T-helper 2 cell treated with Interferon-gamma antibody and Interleukin-4, amounts not matched to agents 100 ng/mL and 5 ng/mL, for 36 hours (primary cell): ENCODE results near the gene SPTLC1. TPM values are rescaled to one million over a fixed set of nuclear protein-coding genes. Genes with fewer than 3 reads are reported as not detected.
"Not testable (repeated sequence)": the region's sequence is repeated elsewhere in the genome, so short reads cannot be mapped to it uniquely, and the experiment has no call there.

Experiments used
- intact Hi-C: fragments of 100-400 bp; cut with micrococcal nuclease; formaldehyde crosslinking; loops from one replicate; pipeline ENCODE4 v1.15.1; 2023
- total RNA-seq: library from RNA; stranded (reverse); gene quantifications from 2 replicates; pipeline ENCODE4 v1.2.3, GENCODE V29; 2022

SPTLC1 gene
- total RNA-seq, 1 donor from 2014 or later = 64.6 TPM

DNA sequence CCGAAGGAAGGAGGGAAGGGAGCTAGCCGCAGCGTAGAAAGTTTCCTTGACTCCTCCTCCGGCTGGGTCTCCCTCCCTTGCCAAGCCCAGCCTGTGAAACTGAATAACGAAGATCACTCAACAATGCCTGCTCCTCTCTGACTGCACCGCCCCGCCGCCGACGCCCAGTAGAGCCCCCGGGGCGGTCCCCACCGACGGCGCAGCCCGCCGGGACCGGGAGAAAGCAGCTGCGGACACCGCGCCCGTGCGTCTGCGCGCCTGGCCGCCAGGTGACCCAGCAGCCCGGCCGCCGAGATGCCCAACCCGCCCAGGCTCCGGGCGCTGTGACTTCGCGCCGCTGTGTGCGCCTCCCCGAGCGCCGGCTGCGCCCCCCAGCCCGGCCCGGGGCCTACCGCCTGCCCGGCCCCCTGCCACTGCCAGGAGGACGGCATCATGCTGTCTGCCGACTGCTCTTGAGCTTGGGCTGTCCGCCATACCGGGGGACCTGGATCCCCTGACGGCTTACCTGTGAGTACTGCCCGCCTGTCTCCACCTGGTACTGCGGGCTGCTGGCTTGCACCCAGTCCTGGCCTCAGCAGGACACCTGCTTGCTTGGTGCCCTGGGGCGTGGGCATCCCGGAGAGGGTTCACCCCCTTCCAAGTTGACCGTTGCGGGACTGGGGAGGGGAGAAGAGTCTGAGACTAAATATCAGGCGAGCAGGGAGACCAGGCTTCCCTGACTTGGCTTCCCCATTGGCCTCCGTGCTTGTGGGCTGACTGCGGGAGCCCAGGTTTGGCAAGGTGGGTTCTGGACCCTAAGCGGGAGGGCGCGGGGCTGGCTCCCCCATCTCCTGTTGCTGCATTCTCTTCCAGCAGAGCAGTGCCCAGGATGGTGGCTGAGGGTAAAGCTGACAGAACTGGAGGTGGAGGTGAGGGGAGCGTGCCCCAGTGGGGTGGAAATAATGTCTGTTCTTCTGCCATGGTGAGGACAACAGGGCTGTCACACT, 26.2 kb upstream of the SPTLC1 start:
- intact Hi-C loops = loop anchor here (2.0 kb wide), 1 partner anchor 493 kb away; no protein-coding TSS in a partner anchor

DNA sequence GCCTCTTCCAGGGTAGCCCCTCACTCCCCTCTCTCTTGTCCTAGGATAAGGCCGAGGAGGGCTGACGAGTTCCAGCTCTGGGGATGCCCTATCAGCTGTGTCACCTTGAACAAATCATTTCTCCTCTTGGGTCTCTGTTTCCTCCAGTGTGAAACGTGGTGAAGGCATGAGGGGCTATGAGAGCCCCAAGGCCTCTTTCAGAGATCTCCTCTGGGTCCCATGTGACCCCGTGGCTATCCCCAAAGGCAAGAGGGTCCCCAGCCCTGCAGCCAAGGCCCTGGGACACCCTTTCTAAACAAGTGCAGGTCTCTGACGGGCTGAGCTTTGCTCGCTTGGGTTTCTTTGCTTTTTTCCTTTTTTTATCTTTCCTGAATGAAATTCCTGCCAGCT, 25.5 kb upstream of the SPTLC1 start:
- intact Hi-C loops = loop anchor here (2.0 kb wide), 1 partner anchor 494 kb away; no protein-coding TSS in a partner anchor

DNA sequence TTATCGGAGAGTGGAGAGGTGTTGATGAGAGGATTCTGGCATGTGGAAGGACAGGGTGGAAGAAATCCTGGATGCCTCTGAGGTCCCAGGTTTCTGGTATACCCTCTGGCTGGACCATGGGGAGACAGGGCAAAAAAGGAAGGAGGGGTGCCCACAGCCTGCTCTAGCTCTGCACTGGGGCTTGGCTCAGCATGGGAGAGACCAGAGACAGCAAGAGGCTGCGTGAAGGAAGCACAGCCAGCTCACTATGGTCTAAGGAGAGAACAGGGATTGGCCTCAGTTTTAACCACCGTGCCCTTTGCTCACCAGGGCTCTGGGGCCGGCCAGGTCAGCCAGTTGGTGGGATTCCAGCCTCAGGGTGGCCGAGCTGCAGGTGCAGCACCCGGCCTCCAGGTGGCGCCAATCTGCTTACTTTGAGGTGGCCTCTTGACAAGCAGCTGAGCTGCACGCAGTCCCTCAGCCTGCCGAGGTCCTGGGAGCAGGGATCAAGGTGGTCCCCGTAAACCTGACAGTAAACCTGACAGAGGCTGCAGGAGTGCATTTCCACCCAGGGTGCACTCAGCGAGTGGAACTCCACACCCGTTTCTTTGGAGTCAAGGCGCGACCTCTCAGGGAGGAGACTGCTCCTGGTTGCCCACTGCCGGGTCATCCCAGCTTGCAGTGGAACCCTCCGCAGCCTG, 25.0 kb upstream of the SPTLC1 start:
- intact Hi-C loops = loop anchor here (2.0 kb wide), 1 partner anchor 495 kb away; no protein-coding TSS in a partner anchor

DNA sequence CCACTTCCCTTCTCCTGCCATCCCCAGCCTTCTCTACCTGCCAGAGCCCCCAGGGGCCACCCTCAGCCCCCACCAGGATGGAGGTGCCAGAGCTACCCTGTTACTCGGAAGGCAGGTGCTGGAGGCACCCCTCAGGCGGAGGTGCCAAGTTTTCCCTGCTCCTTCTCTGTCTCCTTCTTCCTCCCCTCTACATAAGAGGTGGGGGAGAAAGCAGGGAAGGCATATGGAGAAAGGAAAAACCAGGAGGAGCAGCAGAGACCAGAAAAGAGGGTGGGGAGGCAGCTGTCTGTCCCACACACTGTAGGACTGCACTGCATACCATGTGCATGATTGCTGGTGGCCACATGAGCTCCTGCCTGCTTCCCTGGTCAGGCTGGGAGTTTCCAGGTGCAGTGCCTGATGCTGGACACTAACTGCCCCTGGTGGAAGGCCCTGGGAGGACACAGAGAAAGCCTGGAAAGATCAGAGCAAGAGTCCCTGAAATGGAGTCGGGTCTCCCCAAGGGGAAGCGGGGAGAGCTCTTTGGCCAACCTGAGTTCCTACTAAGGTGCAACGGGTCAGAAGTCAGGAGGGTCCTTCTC, 23.8 kb upstream of the SPTLC1 start:
- intact Hi-C loops = loop anchor here (2.0 to 10.0 kb wide), 2 partner anchors 296 to 652 kb away; no protein-coding TSS in a partner anchor

DNA sequence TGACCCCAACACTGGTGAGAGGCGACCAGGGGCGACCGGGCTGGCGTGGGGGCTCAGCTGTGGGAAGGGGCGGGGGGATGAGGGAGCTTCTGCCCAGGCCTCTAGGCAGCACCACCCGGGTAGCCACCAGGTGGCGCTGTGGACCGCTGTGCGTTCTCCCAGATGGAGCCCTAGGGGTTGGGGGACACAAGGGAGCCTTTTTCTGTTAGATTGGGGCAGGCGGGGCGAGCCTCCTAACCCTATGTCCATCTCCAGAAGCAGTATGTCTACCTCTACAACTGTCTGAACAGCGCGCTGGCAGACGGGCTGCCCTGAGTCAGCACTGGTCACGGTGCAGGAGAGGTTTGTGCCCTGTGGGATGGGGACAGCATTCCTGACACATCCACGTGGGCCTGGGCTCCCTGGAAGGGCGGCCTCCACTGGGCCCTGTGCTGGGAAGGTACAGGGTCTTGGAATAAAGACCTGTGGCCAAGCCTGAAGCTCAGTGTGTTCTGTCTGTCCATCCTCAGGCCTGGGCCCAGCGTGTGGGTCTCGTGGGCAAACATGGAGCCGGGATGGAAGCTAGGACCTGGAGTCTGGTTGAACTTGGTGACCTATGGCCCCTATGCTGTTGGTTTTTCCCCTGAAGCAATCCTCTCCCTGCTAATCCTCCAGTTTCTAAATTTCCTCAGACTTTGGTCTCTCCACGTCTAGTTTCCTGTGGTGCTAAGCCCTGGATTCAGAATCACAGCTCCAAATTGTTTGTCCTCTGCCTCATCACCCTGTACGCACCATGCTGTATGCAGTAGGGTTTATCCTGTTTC, 23.1 kb upstream of the SPTLC1 start:
- intact Hi-C loops = loop anchor here (2.0 to 10.0 kb wide), 2 partner anchors 296 to 652 kb away; no protein-coding TSS in a partner anchor

DNA sequence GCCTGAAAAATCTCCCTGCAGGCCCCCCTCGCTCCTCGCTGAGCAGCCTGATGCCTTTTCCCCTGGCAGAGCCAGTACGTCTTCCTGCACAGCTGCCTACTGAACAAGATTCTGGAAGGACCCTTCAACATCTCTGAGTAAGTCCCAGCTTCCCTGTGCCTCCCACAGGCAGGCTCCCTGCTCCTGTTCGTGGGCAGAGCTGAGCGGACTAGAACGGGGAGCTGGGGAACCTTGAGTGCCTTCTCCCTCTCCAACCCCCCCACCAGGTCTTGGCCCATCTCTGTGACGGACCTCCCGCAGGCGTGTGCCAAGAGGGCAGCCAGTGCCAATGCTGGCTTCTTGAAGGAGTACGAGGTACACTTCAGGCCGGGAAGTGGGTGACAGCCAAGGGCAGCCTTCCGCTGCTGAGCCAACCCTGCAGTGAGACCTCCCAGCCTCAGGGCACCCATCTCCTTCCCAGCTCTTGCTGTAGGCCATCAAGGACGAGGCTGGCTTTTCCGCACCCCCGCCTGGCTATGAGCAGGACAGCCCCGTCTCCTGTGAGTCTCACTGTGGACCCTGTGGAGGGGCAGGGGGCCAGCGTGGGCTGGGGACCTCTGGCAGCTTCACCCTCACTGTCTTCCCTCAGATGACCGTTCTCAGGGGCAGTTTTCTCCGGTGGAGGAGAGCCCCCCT, 21.1 kb upstream of the SPTLC1 start:
- intact Hi-C loops = loop anchor here (10.0 kb wide), 1 partner anchor 298 kb away; no protein-coding TSS in a partner anchor

DNA sequence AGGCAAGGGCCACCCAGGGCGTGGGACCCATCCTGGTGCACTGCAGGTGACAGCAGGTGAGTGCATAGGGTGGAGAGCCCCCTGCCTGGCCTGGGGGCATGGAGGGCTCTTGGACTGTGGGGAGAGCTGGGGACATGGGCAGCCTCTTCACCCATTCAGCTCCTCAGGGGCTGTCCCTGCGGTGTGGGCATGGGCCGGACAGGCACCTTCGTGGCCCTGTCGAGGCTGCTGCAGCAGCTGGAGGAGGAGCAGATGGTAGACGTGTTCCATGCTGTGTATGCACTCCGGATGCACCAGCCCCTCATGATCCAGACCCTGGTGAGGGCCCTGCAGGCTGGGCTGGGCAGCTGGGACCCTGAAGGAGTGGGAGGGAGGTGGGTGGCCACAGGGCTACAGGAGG, 20.4 kb upstream of the SPTLC1 start:
- intact Hi-C loops = loop anchor here (10.0 kb wide), 1 partner anchor 299 kb away; no protein-coding TSS in a partner anchor

DNA sequence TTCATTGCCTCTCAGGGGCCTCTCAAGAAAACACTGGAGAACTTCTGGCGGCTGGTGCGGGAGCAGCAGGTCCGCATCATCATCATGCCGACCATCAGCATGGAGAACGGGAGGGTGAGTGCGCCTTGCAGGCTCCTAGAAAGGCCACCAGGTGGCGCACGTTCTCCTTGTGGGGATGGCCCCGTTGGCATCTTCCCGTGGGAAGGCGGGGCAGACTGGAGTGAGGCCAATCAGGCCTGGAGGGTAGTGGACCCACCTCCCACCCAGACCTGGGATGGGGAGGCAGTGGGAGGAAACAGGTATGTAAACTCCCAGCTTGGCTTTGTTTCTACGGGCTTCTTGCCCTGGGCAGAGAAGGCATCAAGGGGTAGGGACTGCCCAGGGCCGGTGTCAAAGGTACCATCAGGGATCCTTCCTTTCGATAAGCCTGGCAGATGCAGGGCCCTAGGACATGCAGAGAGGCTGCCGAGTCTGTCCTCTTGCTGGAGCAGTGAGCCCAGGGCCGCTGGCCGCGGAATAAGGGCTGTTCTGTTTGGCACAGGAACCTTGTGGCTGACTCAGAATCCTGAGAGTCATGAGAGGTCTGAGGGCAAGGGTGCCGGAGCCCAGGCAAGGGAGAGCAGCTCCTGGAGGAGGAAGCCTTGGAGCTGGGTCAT, 18.9 kb upstream of the SPTLC1 start:
- intact Hi-C loops = loop anchor here (10.0 kb wide), 1 partner anchor 301 kb away; no protein-coding TSS in a partner anchor

DNA sequence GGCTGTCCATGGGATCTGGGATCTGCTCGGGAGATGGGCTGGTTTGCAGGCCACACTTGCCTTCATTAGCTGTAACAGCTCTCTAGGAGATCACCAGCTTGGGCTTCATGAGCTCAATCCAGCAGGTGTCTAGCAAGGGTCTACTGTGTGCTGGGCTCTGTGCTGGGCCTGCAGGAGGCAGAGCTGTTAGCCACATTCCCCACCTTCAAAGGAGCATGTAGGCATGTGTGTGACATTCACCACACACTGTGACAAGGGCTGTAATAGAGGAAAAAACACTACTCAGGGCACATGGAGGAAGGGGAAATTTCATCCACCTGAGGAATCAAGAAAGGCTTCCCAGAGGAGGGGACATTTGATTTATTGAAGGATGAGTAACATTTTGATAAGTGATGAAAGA, 17.7 kb upstream of the SPTLC1 start:
- intact Hi-C loops = loop anchor here (10.0 kb wide), 1 partner anchor 302 kb away; no protein-coding TSS in a partner anchor

DNA sequence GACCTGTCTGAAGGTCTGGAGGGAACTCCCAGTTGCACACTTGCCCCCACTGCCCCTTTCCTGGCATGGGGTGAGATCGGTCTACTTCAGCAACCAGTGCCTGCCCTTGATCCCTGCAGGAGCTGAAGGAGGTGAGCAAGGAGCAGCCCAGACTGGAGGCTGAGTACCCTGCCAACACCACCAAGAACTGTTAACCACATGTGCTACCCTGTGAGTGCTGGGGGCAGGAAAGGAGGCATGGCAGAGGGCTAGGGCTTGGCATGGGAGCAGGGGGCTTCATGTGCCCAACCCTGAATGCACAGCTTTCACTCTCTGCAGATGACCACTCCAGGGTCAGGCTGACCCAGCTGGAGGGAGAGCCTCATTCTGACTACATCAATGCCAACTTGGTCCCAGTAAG, 17.3 kb upstream of the SPTLC1 start:
- intact Hi-C loops = loop anchor here (10.0 kb wide), 1 partner anchor 302 kb away; no protein-coding TSS in a partner anchor

DNA sequence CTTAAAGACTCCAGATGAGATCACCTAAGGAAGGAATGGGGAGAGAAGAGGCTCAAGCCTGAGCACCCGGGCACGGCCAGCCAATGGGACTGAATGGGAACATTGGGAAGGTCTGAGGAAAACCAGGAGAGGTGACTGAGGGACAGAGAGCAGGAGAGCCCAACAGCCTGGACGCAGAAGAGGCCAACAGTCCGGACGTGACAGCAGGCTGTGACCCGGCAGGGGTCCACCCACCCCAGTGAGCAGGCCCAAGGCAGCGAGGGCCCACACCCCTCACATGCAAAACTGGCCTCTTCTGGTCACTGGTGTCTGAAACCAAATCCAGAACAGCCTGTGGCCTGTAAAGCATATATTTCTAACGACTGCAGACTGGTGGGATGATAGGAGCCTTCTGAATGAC, 7.6 kb upstream of the SPTLC1 start:
- intact Hi-C loops = no loop called here

DNA sequence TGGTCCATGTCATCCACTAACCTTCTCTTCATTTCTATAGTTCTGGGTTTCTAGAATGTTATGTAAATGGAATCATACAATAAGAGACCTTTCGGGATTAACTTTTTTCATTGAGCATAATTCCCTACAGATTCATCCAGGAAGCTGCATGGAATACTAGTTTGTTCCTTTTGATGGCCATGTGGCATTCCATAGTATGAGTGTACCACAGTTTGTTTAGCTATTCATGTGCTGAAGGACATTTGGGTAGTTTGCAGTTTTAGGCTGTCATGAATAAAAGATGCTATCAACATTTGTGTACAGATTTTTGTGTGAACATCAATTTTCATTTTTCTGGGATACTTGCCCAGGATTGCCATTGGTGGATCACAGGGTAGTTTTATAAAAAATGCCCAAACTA, 6.8 kb upstream of the SPTLC1 start:
- intact Hi-C loops = no loop called here

DNA sequence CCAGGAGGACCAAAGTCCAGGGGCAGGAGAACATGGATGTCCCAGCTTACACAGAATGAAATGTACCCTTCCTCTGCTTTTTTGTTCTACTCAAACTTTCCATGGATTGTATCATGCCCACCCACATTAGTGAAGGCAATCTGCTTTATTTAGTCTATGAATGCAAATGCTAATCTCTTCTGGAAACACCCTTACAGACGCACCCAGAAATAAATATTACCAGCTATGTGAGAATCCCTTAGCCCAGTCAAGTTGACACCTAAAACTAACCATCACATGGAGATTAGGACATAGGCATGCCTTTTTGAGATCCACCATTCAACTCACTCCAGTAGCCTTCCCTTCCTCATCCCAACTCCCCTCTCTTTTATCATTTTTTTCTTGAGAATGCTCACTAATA, 6.1 kb upstream of the SPTLC1 start:
- intact Hi-C loops = no loop called here

DNA sequence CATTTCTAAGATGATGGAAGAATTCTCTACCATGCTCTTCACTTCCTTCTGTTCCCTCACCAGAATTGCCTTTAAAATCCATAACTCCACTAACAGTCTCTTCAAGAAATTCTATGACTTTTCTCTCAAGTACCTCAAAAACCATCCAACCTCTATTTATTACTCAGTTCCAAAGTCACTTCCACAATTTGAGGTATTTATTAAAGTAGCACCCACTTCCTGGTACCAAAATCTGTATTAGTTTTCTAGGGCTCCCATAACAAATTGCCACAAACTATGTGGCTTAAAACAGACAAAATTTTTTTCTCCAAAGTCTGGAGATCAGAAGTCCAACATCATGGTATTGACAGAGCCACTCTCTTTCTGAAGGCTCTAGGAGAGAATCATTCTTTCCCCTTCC, 4.9 kb upstream of the SPTLC1 start:
- intact Hi-C loops = no loop called here

DNA sequence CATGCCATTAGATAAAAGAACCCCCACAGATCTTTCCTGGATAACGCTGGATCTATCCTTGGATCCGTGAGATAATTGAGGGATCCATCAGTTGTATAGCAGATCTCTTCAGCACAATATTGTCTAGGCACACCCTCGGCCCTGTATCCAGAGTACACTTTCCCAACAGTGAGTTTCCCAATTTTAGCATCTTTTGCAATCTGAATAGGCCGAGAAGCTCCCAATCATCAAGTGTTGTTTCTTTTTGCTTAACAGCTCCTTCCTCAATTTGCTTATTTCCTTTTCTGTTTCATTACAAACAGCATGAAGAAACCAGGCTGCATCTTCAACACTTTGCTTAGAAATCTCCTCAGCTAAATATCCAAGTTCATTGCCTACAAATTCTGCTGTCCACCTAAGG, 4.4 kb upstream of the SPTLC1 start:
- intact Hi-C loops = loop anchor here (10.0 kb wide), 1 partner anchor 175 kb away; the partner anchor contains the start of gene IARS1

DNA sequence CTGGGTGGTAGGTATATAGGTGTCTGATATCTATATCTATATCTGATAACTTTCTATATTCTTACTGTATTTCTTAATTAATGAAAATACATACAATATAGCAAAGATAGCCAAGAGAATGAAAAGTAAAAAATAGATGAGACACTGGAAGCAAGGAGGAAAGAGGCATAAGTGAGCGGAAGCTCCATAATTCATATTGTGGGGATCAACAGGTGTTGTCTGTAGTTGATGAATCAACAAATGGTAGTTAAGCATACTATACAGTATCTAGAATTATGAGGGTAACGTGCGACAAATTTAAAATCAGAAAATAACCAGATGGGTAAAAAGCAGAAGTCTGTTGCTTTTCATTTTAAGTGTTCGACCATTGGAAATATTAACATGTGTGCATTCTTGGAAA, 7.1 kb downstream of the SPTLC1 start:
- intact Hi-C loops = no loop called here

DNA sequence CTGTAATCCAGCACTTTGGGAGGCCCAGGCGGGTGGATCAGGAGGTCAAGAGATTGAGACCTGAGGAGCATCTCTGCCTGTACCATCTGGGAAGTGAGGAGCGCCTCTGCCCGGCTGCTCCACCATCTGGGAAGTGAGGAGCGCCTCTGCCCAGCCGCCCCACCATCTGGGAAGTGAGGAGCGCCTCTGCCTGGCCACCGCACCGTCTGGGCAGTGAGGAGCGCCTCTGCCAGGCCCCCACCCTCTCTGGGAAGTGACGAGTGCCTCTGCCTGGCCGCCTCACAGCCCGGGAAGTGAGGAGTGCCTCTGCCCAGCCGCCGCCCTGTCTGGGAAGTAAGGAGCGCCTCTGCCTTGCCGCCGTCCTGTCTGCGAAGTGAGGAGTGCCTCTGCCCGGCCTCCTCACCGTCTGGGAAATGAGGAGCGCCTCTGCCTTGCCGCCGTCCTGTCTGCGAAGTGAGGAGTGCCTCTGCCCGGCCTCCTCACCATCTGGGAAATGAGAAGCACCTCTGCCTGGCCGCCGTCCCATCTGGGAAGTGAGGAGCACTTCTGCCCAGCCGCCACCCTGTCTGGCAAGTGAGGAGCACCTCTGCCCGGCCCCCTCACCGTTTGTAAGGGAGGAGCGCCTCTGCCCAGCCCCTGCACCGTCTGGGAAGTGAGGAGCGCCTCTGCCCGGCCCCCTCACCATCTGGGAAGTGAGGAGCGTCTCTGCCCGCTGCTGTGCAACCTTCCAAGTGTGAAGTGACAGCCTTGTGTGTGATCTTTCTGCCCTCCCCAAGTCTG, 9.6 kb downstream of the SPTLC1 start:
- intact Hi-C loops = not testable (repeated sequence)

DNA sequence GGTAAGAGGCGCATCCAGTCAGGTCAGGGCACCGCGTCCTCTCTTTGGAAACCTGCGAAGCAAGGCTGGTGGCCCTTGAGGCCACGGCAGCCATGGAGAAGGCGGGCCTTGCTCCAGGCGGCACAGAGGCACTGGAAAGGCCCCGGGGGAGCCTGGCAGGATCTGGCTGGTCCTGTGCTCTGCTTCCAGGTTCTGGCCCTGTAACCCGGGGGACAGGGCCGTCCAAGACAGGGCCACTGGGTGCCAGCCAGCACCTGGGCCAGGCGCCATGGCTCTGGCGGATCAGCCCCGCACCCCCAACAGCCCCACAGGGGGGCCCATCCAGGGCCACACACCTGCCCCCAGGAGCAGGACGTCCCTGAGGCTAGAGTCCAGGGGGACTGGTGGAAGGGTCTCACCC, 11.6 kb downstream of the SPTLC1 start:
- intact Hi-C loops = not testable (repeated sequence)
